ENCODE measurements around the gene NAPG. TPM values are rescaled to one million over a fixed set of nuclear protein-coding genes. Genes with fewer than 3 reads are reported as not detected.

NAPG gene
- 17.3 TPM for polyA plus RNA-seq (2012; ENCODE audit: low read depth, missing spikeins)

DNA sequence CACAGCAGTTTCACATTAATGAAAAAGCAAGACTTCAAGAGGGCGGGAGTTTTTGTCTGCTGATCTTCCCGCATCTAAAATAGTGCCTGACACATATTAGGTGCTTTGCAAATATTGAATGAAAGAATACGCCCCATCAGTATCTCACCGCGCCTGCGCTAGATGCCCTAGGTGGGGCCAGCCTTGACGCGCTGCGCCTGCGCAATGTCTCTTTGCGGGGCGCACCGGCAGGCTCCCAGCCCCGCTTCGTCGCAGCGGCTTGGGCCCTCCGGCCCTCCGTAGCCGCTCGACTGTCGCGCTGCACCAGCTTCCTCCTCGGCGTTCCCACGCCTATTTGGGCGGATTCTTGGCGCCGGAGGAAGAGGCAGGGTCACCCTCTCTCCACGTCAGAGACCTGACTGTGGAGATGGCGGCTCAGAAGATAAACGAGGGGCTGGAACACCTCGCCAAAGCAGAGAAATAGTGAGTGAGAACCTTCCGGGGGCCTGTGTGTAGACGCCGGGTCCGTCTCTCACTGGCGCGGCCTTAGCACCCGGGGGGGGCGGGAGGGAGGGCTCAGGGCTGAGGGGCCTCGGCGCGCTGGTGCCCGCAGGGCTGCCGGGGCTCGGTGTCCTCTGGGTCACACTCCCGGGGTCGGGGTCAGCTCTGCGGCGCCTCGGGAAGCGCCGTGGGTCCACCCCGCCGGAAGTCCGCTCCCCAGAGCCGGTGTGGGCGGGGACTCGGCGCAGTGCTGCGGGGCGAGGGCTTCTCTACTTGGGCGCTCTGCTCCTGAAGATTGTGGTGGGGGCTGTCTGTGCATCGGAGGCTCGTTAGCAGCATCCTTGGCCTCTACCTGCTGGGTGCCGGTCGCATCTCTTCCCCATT lies at the start of gene NAPG:
Gene NAPG (plus strand): TSS at position 331 of the 864 bp plus-strand sequence. CDS start 76 bp downstream, at position 407.
- TF ChIP-seq POLR2A (IDR thresholded peaks at IDR 0.05; ENCODE audit: low read depth, low read length) (0 out of 2 replicates have a peak, but pooled peaks have one; percentile 55), TAF1 (IDR thresholded peaks at IDR 0.05; ENCODE audit: low read depth, low read length) (0 out of 2 replicates have a peak, but pooled peaks have one; percentile 46), SPI1 (IDR thresholded peaks at IDR 0.05; ENCODE audit: low read depth, low read length) (0 out of 2 replicates have a peak, but pooled peaks have one; percentile 5), PAX5 (IDR thresholded peaks at IDR 0.05; ENCODE audit: insufficient read depth, low read length, severe bottlenecking) (no peak), POU2F2 (IDR thresholded peaks at IDR 0.05; ENCODE audit: low read depth, low read length) (no peak), POLR2AphosphoS5 (IDR thresholded peaks at IDR 0.05; ENCODE audit: low read depth, low read length) (peak; percentile 58; the same call in 1 of the 2 replicates)
- FAIRE-seq (peak; percentile 99), DNase-seq (ENCODE audit: insufficient read length, low spot score) (peak; percentile 86)

DNA sequence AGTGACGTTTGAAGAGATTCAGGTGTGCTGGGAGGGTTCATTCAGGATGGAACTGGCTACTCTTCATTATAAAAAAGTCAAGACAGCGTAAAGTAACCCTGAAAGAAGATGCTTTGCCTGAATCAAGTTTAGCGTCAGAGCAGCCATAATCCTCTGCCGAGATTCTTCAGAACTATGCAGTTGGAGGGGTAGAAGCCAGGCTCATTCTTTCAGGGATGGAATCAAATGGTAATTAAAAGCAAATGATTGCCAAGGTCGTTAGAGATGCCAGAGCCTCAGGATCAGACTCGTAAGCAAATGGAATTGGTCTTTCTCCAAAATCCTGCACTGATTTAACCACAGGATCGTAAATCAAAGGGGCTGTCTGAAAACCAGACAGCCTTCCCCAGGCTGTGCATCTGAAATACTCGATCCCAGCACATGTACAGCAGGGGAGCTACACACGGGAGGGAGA lies 49.5 kb upstream of the NAPG start:
- no peak for TF ChIP-seq POLR2A (IDR thresholded peaks at IDR 0.05; ENCODE audit: low read depth, low read length)
- no peak for TF ChIP-seq TAF1 (IDR thresholded peaks at IDR 0.05; ENCODE audit: low read depth, low read length)
- TF ChIP-seq PAX5 (IDR thresholded peaks at IDR 0.05; ENCODE audit: insufficient read depth, low read length, severe bottlenecking) = no peak
- TF ChIP-seq POU2F2 (IDR thresholded peaks at IDR 0.05; ENCODE audit: low read depth, low read length) = no peak
- TF ChIP-seq POLR2AphosphoS5 (IDR thresholded peaks at IDR 0.05; ENCODE audit: low read depth, low read length) = no peak
- no peak for TF ChIP-seq SPI1 (IDR thresholded peaks at IDR 0.05; ENCODE audit: low read depth, low read length)
- FAIRE-seq (no peak), DNase-seq (ENCODE audit: insufficient read length, low spot score) (no peak)

DNA sequence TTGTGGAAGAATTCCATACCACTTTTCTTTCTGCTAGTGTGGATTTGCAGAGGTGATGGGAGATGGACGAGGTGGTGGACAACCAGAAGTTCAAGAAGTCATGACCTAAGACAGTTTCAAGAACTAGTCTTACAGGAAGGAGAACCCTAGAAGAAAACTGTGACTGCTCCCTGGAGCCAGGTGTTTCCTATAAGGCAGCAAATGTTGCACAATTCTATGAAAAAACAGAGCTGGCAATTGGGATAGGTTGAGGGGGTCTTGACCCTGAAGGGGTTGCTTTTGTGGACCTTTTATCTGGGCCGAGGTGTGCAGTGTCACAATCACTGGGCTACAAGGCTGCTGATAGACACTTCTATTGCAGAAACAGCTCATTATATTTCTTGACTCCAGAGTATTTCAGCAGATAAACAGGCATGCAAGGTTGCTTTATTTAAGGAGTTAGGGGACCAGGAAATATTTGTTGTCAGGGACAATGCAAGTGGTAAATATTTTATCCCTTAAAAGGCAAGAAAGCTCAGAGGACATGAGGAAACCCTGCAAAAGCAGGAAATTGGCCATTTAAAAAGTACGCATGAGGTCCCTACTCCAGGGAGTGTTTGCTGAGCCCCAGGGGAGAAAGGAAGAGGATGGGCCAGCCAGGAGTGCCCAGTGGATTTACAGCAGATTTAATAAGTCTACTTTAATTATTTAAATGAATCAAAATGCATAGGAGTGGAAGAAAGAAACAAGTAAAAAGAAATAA lies 48.5 kb upstream of the NAPG start:
- DNase-seq (ENCODE audit: insufficient read length, low spot score) = no peak
- no peak for TF ChIP-seq POLR2A (IDR thresholded peaks at IDR 0.05; ENCODE audit: low read depth, low read length)
- no peak for TF ChIP-seq POU2F2 (IDR thresholded peaks at IDR 0.05; ENCODE audit: low read depth, low read length)
- no peak for TF ChIP-seq PAX5 (IDR thresholded peaks at IDR 0.05; ENCODE audit: insufficient read depth, low read length, severe bottlenecking)
- no peak for TF ChIP-seq POLR2AphosphoS5 (IDR thresholded peaks at IDR 0.05; ENCODE audit: low read depth, low read length)
- TF ChIP-seq TAF1 (IDR thresholded peaks at IDR 0.05; ENCODE audit: low read depth, low read length) = no peak
- no peak for TF ChIP-seq SPI1 (IDR thresholded peaks at IDR 0.05; ENCODE audit: low read depth, low read length)
- no peak for FAIRE-seq

DNA sequence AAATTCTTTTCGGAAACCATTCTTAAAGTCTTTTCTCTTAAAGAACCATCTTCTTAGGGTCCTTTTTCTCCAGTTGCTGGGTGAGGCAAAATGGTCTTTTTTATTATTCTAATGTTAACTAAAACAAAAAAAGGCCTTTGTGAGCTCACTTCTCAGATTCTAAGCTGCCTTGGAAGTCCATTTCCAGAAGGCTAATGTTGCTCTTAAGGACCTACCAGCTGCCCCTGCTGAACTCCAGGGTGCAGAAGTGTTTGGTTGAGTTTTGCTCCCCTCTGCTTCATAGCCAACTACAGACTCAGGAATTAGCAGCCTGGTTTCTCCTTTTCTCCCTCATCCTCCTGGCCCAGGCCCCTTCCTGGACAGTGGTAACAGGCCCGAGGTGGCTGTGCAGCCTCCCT lies 48.0 kb upstream of the NAPG start:
- DNase-seq (ENCODE audit: insufficient read length, low spot score) (no peak), FAIRE-seq (no peak)

DNA sequence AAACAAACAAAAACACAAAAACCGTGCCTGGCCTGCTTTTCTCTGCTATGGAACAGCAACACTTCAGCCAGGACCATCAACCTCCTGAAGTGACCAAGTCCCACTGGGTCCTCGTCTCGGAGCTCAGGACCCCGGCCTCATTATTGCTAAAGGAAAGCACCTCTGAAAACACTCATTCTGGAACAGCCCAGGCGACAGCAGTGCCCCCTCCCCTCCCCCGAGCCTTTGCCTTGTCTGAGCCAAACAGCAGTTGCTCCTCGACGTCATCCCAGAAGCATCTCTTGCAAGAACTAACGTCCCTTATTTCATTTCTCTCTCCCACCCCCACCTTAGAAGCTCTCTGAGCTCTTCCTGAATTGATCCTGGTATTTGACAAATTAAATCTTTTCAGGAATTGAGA lies 44.0 kb upstream of the NAPG start:
- no peak for TF ChIP-seq TAF1 (IDR thresholded peaks at IDR 0.05; ENCODE audit: low read depth, low read length)
- TF ChIP-seq POLR2AphosphoS5 (IDR thresholded peaks at IDR 0.05; ENCODE audit: low read depth, low read length) = no peak
- no peak for TF ChIP-seq POLR2A (IDR thresholded peaks at IDR 0.05; ENCODE audit: low read depth, low read length)
- no peak for TF ChIP-seq PAX5 (IDR thresholded peaks at IDR 0.05; ENCODE audit: insufficient read depth, low read length, severe bottlenecking)
- no peak for TF ChIP-seq POU2F2 (IDR thresholded peaks at IDR 0.05; ENCODE audit: low read depth, low read length)
- TF ChIP-seq SPI1 (IDR thresholded peaks at IDR 0.05; ENCODE audit: low read depth, low read length) = no peak
- no peak for DNase-seq (ENCODE audit: insufficient read length, low spot score)
- no peak for FAIRE-seq

More for the DNA sequence above, 48.0 kb upstream of the NAPG start:
- no peak for TF ChIP-seq POLR2AphosphoS5 (IDR thresholded peaks at IDR 0.05; ENCODE audit: low read depth, low read length)
- no peak for TF ChIP-seq POU2F2 (IDR thresholded peaks at IDR 0.05; ENCODE audit: low read depth, low read length)
- no peak for TF ChIP-seq SPI1 (IDR thresholded peaks at IDR 0.05; ENCODE audit: low read depth, low read length)

DNA sequence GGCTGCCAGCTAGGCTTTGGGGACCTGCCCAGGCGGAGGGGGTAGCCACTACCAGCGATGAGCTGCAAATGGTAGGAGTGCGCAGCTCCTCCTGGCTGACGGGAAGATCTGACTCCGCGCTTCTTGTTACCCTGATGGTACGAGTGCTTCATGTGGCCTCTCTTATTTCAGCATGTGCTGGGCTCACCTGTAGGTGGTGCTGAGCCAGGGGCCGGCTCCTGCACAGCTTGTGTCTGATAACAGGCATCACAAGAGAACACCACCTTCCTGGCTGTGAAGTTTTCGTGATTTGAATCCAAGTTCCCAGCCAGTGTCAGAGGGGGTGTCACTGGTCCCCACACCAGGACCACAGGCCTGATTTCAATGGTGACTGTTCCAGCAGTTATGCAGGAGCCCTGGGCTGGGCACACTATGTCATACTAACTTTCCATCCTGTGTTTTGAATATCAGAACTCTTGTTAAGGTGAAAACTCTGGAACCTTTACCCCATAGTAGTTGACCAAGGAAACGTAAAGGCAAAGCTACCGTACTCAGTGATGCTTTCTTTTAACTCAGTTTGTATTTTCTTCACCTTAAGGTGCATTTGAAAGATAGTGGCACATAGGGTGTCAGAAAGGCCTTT lies 43.4 kb upstream of the NAPG start:
- TF ChIP-seq POLR2A (IDR thresholded peaks at IDR 0.05; ENCODE audit: low read depth, low read length) (no peak), TAF1 (IDR thresholded peaks at IDR 0.05; ENCODE audit: low read depth, low read length) (no peak), PAX5 (IDR thresholded peaks at IDR 0.05; ENCODE audit: insufficient read depth, low read length, severe bottlenecking) (no peak), POLR2AphosphoS5 (IDR thresholded peaks at IDR 0.05; ENCODE audit: low read depth, low read length) (no peak), POU2F2 (IDR thresholded peaks at IDR 0.05; ENCODE audit: low read depth, low read length) (no peak), SPI1 (IDR thresholded peaks at IDR 0.05; ENCODE audit: low read depth, low read length) (no peak)
- DNase-seq (ENCODE audit: insufficient read length, low spot score) (no peak), FAIRE-seq (peak; percentile 55)

DNA sequence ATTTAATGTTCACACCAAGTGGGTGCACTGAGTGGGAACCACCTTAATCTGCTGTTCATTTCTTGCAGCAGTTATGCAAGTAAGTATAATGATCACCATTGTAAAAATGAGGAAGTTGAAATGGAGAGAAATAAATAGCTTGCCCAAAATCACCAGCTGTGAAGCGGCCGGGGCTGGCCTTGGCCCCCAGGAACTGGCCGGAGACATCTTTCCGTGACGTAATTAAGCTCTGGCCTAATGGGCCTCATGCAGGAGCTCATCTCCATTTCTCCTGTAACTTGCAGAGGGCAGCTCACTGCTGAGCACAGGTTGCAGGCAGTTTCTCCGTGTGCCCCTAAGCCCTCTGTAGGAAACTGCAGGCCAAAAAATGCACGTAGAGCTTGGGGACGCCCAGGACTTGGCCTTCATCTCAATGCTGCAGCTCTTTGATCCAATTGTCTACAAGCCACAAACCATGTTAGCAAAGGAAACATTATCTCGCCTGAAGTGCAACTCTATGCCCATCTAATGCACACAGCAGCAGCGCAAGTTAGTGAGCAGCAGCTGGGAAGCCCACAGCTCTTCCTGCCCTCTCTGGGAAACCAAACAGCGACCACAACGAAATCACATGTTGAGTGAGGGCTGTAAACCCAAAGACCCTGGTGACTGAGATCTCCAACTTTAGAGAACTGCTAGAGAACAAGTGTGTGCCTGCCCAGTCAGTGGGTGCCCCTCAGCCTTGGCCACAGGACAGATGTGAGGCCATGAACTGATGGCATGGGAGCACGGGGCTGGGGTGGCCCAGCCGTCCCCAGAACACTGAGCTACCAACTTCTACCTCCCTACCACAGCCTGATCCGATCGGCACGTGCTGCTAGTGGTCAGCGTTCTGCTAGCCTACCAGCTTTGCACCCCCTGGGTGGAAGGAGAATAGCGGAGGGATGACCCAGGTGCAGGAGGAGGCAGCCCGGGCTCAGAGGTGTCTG lies 42.6 kb upstream of the NAPG start:
- FAIRE-seq (peak; percentile 70), DNase-seq (ENCODE audit: insufficient read length, low spot score) (no peak)
- TF ChIP-seq TAF1 (IDR thresholded peaks at IDR 0.05; ENCODE audit: low read depth, low read length) = 0 out of 2 replicates have a peak, but pooled peaks have one; percentile 47
- TF ChIP-seq POU2F2 (IDR thresholded peaks at IDR 0.05; ENCODE audit: low read depth, low read length) = peak; percentile 32; the same call in 1 of the 2 replicates
- TF ChIP-seq SPI1 (IDR thresholded peaks at IDR 0.05; ENCODE audit: low read depth, low read length) = peak; percentile 75
- no peak for TF ChIP-seq PAX5 (IDR thresholded peaks at IDR 0.05; ENCODE audit: insufficient read depth, low read length, severe bottlenecking)

DNA sequence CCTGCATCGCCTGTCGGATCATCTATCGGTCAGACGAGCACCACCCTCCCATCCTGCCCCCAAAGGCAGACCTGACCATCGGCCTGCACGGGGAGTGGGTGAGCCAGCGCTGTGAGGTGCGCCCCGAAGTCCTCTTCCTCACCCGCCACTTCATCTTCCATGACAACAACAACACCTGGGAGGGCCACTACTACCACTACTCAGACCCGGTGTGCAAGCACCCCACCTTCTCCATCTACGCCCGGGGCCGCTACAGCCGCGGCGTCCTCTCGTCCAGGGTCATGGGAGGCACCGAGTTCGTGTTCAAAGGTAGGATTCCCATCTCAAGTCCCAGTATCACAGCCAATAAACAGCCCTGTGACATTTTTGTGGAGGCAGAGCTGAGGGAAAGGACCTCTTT lies 40.4 kb upstream of the NAPG start:
- no peak for DNase-seq (ENCODE audit: insufficient read length, low spot score)
- TF ChIP-seq SPI1 (IDR thresholded peaks at IDR 0.05; ENCODE audit: low read depth, low read length) (no peak), TAF1 (IDR thresholded peaks at IDR 0.05; ENCODE audit: low read depth, low read length) (no peak), PAX5 (IDR thresholded peaks at IDR 0.05; ENCODE audit: insufficient read depth, low read length, severe bottlenecking) (no peak), POLR2AphosphoS5 (IDR thresholded peaks at IDR 0.05; ENCODE audit: low read depth, low read length) (no peak), POLR2A (IDR thresholded peaks at IDR 0.05; ENCODE audit: low read depth, low read length) (no peak), POU2F2 (IDR thresholded peaks at IDR 0.05; ENCODE audit: low read depth, low read length) (no peak)
- FAIRE-seq = no peak
